Calu3 (cell line): ENCODE data around the gene ARL4D. TPM values are rescaled to one million over a fixed set of nuclear protein-coding genes. Genes with fewer than 3 reads are reported as not detected.
A peak's percentile ranks its signal among the peaks of the same experiment; 100 is the strongest.

Experiments
- BruUV-seq: library from RNA; stranded (reverse); fragments of 400-500 nt; replicated peaks from 2 replicates; lab custom pipeline; 2021; lab: Mats Ljungman, UMichigan
- CTCF ChIA-PET: fragments of 300-600 bp; sonication (Branson Sonifier 250); formaldehyde crosslinking; loops from one replicate; lab custom pipeline; 2022; ENCODE audit warnings: antibody characterized with exemption; lab: Charles Lee
- DNase-seq: peaks from one replicate; pipeline ENCODE4 v3.0.0; 2022
- H3K27ac Mint-ChIP-seq: one replicate; pipeline ENCODE4 v1.8.0; 2022; ENCODE audit warnings: mixed read lengths; ENCODE audit not compliant: unreplicated experiment
- H3K27me3 Mint-ChIP-seq: one replicate; pipeline ENCODE4 v1.8.0; 2022; ENCODE audit warnings: mixed read lengths; ENCODE audit not compliant: unreplicated experiment
- H3K36me3 Mint-ChIP-seq: one replicate; pipeline ENCODE4 v1.8.0; 2022; ENCODE audit warnings: mild to moderate bottlenecking, moderate library complexity, mixed read lengths; ENCODE audit not compliant: insufficient read depth, unreplicated experiment
- H3K4me1 Mint-ChIP-seq: one replicate; pipeline ENCODE4 v1.8.0; 2022; ENCODE audit warnings: mild to moderate bottlenecking, low read depth, mixed read lengths; ENCODE audit not compliant: unreplicated experiment
- H3K4me3 Mint-ChIP-seq: one replicate; pipeline ENCODE4 v1.8.0; 2022; ENCODE audit warnings: mild to moderate bottlenecking, low read depth, moderate library complexity, mixed read lengths; ENCODE audit not compliant: unreplicated experiment
- H3K9me3 Mint-ChIP-seq: one replicate; pipeline ENCODE4 v1.8.0; 2022; ENCODE audit warnings: low read depth, mixed read lengths; ENCODE audit not compliant: unreplicated experiment
- intact Hi-C: fragments of 100-400 bp; cut with micrococcal nuclease; formaldehyde crosslinking; loops from one replicate; pipeline ENCODE4 v1.10.0; 2022; ENCODE audit not compliant: unreplicated experiment
- total RNA-seq: library from RNA; stranded (reverse); gene quantifications from 2 replicates; pipeline ENCODE4 v1.2.3, GENCODE V29; 2022
- TF ChIP-seq, protein P1 (sequence below): fragments of 200-600 bp; IDR thresholded peaks from one replicate; pipeline ENCODE4 v1.8.0; 2022; ENCODE audit warnings: antibody characterized with exemption; ENCODE audit not compliant: unreplicated experiment

The ARL4D gene
- total RNA-seq, 1 experiment from 2014 or later = 3.4 TPM

DNA sequence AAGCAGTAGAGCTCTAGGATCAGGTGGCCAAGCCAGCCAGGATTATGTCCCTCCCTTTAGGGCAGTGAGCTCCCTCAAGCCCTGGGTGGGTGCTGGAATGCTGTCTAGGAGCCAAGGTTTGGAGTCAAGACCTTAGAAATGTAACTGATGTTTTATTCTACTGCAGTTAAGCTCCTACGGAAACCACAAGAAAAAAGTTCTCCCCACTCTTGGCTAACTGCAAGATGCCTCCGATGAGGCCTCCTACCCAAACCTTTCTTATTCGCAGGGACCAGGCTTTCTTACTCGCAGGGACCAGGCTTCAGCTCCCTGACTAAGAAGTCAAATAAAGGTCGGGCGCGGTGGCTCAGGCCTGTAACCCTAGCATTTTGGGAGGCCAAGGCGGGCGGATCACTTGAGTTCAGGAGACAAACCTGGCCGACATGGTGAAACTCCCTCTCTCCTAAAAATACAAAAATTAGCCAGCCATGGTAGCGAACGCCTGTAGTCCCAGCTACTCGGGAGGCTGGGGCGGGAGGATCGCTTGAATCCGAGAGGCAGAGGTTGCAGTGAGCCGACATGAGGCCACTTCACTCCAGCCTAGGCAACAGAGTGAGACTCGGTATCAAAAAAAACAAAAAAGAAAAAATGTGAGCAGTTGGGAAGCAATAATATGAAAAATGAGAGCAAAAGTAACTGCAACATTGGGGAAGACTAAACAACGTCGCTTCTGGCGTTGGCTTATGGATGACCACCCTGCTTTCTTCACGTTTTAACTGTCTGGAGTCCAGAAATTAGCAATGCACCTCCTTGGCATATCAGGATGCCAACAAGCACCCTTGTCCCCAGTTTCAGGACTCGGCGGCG is 31.7 kb upstream of the ARL4D start:
- H3K4me1 Mint-ChIP-seq = peaks cover 37% of the 10 kb centered on the region
- intact Hi-C loops = no loop called here
- TF ChIP-seq, protein P1, sequence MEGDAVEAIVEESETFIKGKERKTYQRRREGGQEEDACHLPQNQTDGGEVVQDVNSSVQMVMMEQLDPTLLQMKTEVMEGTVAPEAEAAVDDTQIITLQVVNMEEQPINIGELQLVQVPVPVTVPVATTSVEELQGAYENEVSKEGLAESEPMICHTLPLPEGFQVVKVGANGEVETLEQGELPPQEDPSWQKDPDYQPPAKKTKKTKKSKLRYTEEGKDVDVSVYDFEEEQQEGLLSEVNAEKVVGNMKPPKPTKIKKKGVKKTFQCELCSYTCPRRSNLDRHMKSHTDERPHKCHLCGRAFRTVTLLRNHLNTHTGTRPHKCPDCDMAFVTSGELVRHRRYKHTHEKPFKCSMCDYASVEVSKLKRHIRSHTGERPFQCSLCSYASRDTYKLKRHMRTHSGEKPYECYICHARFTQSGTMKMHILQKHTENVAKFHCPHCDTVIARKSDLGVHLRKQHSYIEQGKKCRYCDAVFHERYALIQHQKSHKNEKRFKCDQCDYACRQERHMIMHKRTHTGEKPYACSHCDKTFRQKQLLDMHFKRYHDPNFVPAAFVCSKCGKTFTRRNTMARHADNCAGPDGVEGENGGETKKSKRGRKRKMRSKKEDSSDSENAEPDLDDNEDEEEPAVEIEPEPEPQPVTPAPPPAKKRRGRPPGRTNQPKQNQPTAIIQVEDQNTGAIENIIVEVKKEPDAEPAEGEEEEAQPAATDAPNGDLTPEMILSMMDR = no peak
- H3K27me3 Mint-ChIP-seq = peaks cover 9% of the 10 kb centered on the region
- peak overlapping the region; percentile 100 for H3K27ac Mint-ChIP-seq
- BruUV-seq = no TSS peak
- H3K36me3 Mint-ChIP-seq = peaks cover 57% of the 10 kb centered on the region
- peak overlapping the region; percentile 85 for H3K4me3 Mint-ChIP-seq
- H3K9me3 Mint-ChIP-seq = no peaks in the 10 kb centered on the region
- CTCF ChIA-PET = interaction anchor here (0.7 to 3.4 kb wide), 4 partner anchors 10 to 1073 kb away, joined by 3 to 40 read pairs (median 18); partner anchors contain the start of gene DHX8
- DNase-seq = no peak

DNA sequence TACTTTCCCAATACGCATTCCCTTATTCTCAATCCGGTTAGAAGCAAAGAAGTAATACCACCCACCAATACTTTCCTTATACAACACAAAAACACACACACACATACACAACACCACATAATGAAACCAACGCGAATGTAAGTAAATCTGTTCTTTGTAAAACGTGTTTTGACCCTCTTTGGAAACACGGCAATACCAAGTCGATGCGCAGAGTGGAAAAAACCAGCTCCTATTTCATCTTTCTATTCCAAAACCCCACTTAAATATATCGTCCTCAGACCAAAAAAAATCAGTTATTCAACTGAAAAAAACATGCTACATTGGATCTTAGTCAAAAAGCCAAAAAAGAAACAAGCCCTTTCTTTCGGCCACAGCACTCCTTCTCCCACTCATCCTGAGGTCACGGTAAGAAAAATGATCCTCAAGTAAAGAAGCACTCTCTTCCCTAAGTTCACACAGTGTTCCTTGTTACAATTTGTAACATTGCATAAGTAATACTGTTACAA is 31.0 kb upstream of the ARL4D start:
- peak; percentile 60 for DNase-seq
- intact Hi-C loops = loop anchor here (1.0 kb wide), 1 partner anchor 21 kb away; no protein-coding TSS in a partner anchor
- H3K27me3 Mint-ChIP-seq = peaks cover 9% of the 10 kb centered on the region
- H3K27ac Mint-ChIP-seq = peak overlapping the region; percentile 100
- H3K9me3 Mint-ChIP-seq = no peaks in the 10 kb centered on the region
- peaks cover 57% of the 10 kb centered on the region for H3K36me3 Mint-ChIP-seq
- peaks cover 37% of the 10 kb centered on the region for H3K4me1 Mint-ChIP-seq
- peak overlapping the region; percentile 85 for H3K4me3 Mint-ChIP-seq
- TF ChIP-seq, protein P1 = no peak
- TSS peak; percentile 98 for BruUV-seq
- CTCF ChIA-PET = interaction anchor here (0.8 to 3.4 kb wide), 5 partner anchors 11 to 116 kb away, joined by 3 to 40 read pairs (median 10); partner anchors contain the start of gene DHX8

DNA sequence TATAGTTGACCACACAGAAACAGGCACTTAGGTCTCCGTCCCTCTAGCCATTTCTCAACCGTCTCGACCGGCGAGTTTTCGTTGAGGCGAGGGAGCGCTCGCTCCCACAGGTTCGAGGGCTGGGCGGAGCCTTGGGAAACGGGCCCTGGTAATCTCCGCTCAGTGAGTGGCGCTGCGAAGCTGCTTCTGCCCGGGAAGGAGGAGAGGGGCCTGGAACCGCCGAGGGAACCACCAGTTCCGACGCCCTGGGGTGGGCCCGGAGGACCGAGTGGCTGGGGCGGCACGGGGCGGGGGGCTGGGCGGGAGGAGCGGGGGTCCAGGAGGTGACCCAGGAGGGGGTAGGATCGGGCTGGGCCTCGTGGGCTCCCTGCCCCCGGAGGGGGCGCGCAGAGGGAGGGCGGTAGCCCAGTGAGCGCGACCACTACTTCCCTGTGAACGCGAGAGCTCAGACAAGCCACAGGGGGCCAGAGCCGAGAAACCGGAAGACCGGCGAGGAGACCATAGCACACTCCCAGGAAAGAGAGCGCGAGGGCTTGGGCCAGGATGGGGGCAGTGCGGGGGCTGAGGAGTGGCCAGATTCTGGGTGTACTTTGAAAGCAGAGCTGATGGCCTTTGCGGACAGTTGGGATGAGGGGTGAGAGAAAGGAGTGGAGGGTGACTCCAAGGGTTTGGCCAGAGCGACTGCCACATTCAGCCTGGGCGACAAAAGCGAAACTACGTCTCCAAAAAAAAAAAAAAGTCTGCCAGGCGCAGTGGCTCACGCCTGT is 29.9 kb upstream of the ARL4D start:
- H3K4me3 Mint-ChIP-seq = peak overlapping the region; percentile 85
- intact Hi-C loops = loop anchor here (1.0 kb wide), 1 partner anchor 19 kb away; no protein-coding TSS in a partner anchor
- no peaks in the 10 kb centered on the region for H3K9me3 Mint-ChIP-seq
- peaks cover 37% of the 10 kb centered on the region for H3K4me1 Mint-ChIP-seq
- H3K27me3 Mint-ChIP-seq = peaks cover 9% of the 10 kb centered on the region
- CTCF ChIA-PET = interaction anchor here (0.6 to 3.4 kb wide), 11 partner anchors 8 to 1451 kb away, joined by 3 to 40 read pairs (median 4); partner anchors contain the start of gene DHX8
- peak; percentile 87 for DNase-seq
- BruUV-seq = no TSS peak
- H3K27ac Mint-ChIP-seq = peak overlapping the region; percentile 100
- TF ChIP-seq, protein P1 = no peak
- peaks cover 57% of the 10 kb centered on the region for H3K36me3 Mint-ChIP-seq

DNA sequence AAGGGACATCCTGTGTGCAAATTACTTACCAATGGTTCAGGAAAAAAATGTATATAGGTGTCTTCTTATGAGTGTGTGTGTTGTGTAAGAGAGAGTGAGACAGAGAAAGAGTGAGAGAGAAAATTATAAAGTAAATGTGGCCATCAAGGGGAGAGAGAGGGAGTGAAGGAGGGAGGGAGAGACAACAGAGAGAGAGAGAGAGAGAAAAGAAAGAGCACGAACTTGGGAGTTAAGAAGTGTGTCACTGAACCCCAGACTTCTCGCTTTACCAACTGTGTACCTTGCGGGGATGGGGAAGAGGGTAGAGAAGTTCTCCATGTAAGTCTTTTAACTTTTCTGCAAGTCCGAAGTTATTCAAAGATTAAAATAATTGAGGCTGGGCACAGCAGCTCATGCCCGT is 28.8 kb upstream of the ARL4D start:
- CTCF ChIA-PET = interaction anchor here (0.7 kb wide), 1 partner anchor 616 kb away, joined by 3 read pairs; no protein-coding TSS in a partner anchor
- H3K27ac Mint-ChIP-seq = peak overlapping the region; percentile 100
- TF ChIP-seq, protein P1 = no peak
- BruUV-seq = no TSS peak
- H3K27me3 Mint-ChIP-seq = peaks cover 9% of the 10 kb centered on the region
- H3K4me3 Mint-ChIP-seq = peak overlapping the region; percentile 85
- H3K9me3 Mint-ChIP-seq = no peaks in the 10 kb centered on the region
- H3K4me1 Mint-ChIP-seq = peaks cover 37% of the 10 kb centered on the region
- intact Hi-C loops = no loop called here
- peaks cover 52% of the 10 kb centered on the region for H3K36me3 Mint-ChIP-seq
- DNase-seq = no peak
